ENCODE results near the gene MTERF2.

GRCh38 chr12:106953352-106954250, 33.3 kb downstream of the MTERF2 start:
- no peak for TF ChIP-seq POLR2A (IDR thresholded peaks at IDR 0.05)
- TF ChIP-seq, protein P1, sequence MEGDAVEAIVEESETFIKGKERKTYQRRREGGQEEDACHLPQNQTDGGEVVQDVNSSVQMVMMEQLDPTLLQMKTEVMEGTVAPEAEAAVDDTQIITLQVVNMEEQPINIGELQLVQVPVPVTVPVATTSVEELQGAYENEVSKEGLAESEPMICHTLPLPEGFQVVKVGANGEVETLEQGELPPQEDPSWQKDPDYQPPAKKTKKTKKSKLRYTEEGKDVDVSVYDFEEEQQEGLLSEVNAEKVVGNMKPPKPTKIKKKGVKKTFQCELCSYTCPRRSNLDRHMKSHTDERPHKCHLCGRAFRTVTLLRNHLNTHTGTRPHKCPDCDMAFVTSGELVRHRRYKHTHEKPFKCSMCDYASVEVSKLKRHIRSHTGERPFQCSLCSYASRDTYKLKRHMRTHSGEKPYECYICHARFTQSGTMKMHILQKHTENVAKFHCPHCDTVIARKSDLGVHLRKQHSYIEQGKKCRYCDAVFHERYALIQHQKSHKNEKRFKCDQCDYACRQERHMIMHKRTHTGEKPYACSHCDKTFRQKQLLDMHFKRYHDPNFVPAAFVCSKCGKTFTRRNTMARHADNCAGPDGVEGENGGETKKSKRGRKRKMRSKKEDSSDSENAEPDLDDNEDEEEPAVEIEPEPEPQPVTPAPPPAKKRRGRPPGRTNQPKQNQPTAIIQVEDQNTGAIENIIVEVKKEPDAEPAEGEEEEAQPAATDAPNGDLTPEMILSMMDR (IDR thresholded peaks at IDR 0.05 in 8 of 11, conservative IDR thresholded peaks at IDR 0.05 in 3 of 11): no peak

Measured in spleen (tissue), 7 donors.